Panc1 (cell line): Measurements from ENCODE around the gene PDZK1. TPM values are rescaled to one million over a fixed set of nuclear protein-coding genes. Genes with fewer than 3 reads are reported as not detected.
"Not testable (repeated sequence)": the region's sequence is repeated elsewhere in the genome, so short reads cannot be mapped to it uniquely, and the experiment has no call there.

ENCODE experiments used
- ATAC-seq: fragments of 200-7000 bp; cut with Tn5 transposase; 2 replicates; pipeline ENCODE4 v1.9.1; 2020; ENCODE audit warnings: mild to moderate bottlenecking, moderate library complexity
- BruUV-seq: library from RNA; stranded (reverse); fragments of 400-500 nt; replicated peaks from 2 replicates; lab custom pipeline; 2021; lab: Mats Ljungman, UMichigan
- CTCF ChIA-PET: fragments of 300-600 bp; sonication (Branson Sonifier 250); formaldehyde crosslinking; loops from one replicate; lab custom pipeline; 2022; ENCODE audit warnings: antibody characterized with exemption; lab: Charles Lee
- POLR2A ChIA-PET: fragments of 300-600 bp; sonication (Branson Sonifier 250); formaldehyde crosslinking; loops from one replicate; lab custom pipeline; 2022; ENCODE audit warnings: antibody characterized with exemption; lab: Charles Lee
- DNase-seq: peaks from one replicate; pipeline ENCODE4 v3.0.0-alpha.2; 2010; ENCODE audit warnings: low read depth, low spot score
- H3K27ac ChIP-seq: 2 replicates; pipeline ENCODE4 v1.5.1; 2011; ENCODE audit warnings: mild to moderate bottlenecking, low read length, inconsistent platforms
- H3K27me3 ChIP-seq: fragments of 200-500 bp; sonication (Bioruptor generic); 2 replicates; pipeline ENCODE4 v1.6.0; 2014; ENCODE audit warnings: low read length, inconsistent platforms; ENCODE audit not compliant: control insufficient read depth, insufficient read depth
- H3K36me3 ChIP-seq: fragments of 200-500 bp; sonication (Bioruptor generic); 2 replicates; pipeline ENCODE4 v1.5.1; 2014; ENCODE audit warnings: inconsistent platforms, mild to moderate bottlenecking, low read length, moderate library complexity; ENCODE audit not compliant: control insufficient read depth, insufficient read depth
- H3K4me1 ChIP-seq: 2 replicates; pipeline ENCODE4 v1.5.1; 2011; ENCODE audit warnings: inconsistent platforms, mild to moderate bottlenecking, low read length, moderate library complexity; ENCODE audit not compliant: control insufficient read depth, insufficient read depth
- H3K4me3 ChIP-seq, 2 experiments: 2 replicates each; pipeline ENCODE4 v1.5.1; 2011 to 2012; ENCODE audit warnings: low read depth in 2 of 2, low read length in 2 of 2, mild to moderate bottlenecking in 2 of 2, inconsistent platforms in 1 of 2, moderate library complexity in 1 of 2
- H3K9me3 ChIP-seq: fragments of 200-500 bp; sonication (Bioruptor generic); 2 replicates; pipeline ENCODE4 v1.5.1; 2014; ENCODE audit warnings: low read depth, mild to moderate bottlenecking, inconsistent platforms, low read length, moderate library complexity; ENCODE audit not compliant: control insufficient read depth, insufficient read depth
- POLR2AphosphoS5 ChIP-seq: IDR thresholded peaks from 2 replicates; pipeline ENCODE4 v1.6.1; 2012; ENCODE audit warnings: mild to moderate bottlenecking, low read depth, low read length, moderate library complexity
- SIN3A ChIP-seq: IDR thresholded peaks from 2 replicates; pipeline ENCODE4 v1.6.1; 2012; ENCODE audit warnings: low read depth, mild to moderate bottlenecking, low read length, moderate library complexity, borderline replicate concordance; ENCODE audit not compliant: insufficient read depth
- TCF7L2 ChIP-seq: IDR thresholded peaks from 2 replicates; pipeline ENCODE4 v1.6.1; 2011; ENCODE audit warnings: mild to moderate bottlenecking, low read depth, low read length, inconsistent platforms
- in situ Hi-C: cut with HindIII; loops from 2 replicates; pipeline ENCODE4 v1.10.0; 2016; ENCODE audit warnings: low sequenced_read_pairs, low pct_unique_long_range_greater_than_20kb
- intact Hi-C: fragments of 100-400 bp; cut with micrococcal nuclease; formaldehyde crosslinking; loops from one replicate; pipeline ENCODE4 v1.10.0; 2022; ENCODE audit not compliant: unreplicated experiment
- total RNA-seq: library from RNA; stranded (reverse); gene quantifications from one replicate; pipeline ENCODE4 v1.2.1, GENCODE V29; 2021; ENCODE audit not compliant: unreplicated experiment
- TF ChIP-seq, protein P1 (sequence below): fragments of 450-650 bp; IDR thresholded peaks from 2 replicates; pipeline ENCODE4 v1.5.1; 2017; ENCODE audit warnings: mild to moderate bottlenecking
- TF ChIP-seq, protein P2 (sequence below), 2 experiments: IDR thresholded peaks; 2 replicates each; pipeline ENCODE4 v1.6.1; 2011 to 2012; ENCODE audit warnings: low read depth in 2 of 2, control low read depth in 1 of 2, low read length in 1 of 2, mild to moderate bottlenecking in 1 of 2, moderate library complexity in 1 of 2; ENCODE audit not compliant: insufficient read depth in 1 of 2

PDZK1 gene
- total RNA-seq, 1 experiment from 2014 or later = 2.3 TPM

DNA sequence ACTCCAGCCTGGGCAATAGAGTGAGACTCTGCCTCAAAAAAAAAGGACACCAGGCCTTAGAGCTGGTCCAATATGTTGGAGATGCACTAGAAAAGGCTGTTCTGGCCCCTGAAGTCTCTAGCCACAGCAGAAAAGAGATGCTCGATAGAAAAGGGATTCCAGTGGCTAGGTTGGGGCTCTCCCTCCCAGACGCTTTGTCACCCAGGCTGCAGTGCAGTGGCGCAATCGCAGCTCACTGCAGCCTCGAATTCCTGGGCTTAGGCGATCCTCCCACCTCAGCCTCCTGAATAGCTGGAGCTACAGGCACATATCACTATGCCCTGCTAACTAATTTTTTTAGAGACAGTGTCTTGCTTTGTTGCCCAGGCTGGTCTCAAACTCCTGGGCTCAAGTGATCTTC lies 18.2 kb downstream of the PDZK1 start:
- DNase-seq (no peak), ATAC-seq (no peak)
- CTCF ChIA-PET = no interaction called here
- Histone ChIP-seq H3K4me1 (peaks cover 4% of the 10 kb centered on the region; the same call in 1 of the 2 replicates), H3K9me3 (no peaks in the 10 kb centered on the region), H3K4me3 (no peak overlapping the region), H3K27me3 (no peaks in the 10 kb centered on the region), H3K27ac (no peak overlapping the region), H3K36me3 (no peaks in the 10 kb centered on the region)
- TF ChIP-seq SIN3A (no peak), TCF7L2 (no peak), POLR2AphosphoS5 (no peak)
- TF ChIP-seq, protein P1, sequence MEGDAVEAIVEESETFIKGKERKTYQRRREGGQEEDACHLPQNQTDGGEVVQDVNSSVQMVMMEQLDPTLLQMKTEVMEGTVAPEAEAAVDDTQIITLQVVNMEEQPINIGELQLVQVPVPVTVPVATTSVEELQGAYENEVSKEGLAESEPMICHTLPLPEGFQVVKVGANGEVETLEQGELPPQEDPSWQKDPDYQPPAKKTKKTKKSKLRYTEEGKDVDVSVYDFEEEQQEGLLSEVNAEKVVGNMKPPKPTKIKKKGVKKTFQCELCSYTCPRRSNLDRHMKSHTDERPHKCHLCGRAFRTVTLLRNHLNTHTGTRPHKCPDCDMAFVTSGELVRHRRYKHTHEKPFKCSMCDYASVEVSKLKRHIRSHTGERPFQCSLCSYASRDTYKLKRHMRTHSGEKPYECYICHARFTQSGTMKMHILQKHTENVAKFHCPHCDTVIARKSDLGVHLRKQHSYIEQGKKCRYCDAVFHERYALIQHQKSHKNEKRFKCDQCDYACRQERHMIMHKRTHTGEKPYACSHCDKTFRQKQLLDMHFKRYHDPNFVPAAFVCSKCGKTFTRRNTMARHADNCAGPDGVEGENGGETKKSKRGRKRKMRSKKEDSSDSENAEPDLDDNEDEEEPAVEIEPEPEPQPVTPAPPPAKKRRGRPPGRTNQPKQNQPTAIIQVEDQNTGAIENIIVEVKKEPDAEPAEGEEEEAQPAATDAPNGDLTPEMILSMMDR = no peak
- TF ChIP-seq, protein P2, sequence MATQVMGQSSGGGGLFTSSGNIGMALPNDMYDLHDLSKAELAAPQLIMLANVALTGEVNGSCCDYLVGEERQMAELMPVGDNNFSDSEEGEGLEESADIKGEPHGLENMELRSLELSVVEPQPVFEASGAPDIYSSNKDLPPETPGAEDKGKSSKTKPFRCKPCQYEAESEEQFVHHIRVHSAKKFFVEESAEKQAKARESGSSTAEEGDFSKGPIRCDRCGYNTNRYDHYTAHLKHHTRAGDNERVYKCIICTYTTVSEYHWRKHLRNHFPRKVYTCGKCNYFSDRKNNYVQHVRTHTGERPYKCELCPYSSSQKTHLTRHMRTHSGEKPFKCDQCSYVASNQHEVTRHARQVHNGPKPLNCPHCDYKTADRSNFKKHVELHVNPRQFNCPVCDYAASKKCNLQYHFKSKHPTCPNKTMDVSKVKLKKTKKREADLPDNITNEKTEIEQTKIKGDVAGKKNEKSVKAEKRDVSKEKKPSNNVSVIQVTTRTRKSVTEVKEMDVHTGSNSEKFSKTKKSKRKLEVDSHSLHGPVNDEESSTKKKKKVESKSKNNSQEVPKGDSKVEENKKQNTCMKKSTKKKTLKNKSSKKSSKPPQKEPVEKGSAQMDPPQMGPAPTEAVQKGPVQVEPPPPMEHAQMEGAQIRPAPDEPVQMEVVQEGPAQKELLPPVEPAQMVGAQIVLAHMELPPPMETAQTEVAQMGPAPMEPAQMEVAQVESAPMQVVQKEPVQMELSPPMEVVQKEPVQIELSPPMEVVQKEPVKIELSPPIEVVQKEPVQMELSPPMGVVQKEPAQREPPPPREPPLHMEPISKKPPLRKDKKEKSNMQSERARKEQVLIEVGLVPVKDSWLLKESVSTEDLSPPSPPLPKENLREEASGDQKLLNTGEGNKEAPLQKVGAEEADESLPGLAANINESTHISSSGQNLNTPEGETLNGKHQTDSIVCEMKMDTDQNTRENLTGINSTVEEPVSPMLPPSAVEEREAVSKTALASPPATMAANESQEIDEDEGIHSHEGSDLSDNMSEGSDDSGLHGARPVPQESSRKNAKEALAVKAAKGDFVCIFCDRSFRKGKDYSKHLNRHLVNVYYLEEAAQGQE (IDR thresholded peaks at IDR 0.05; ENCODE audit: insufficient read depth in 1 of 2, low read depth in 2 of 2, low read length in 1 of 2) = no peak
- in situ Hi-C loops = no loop called here
- intact Hi-C loops = no loop called here
- POLR2A ChIA-PET = no interaction called here
- BruUV-seq = no TSS peak

DNA sequence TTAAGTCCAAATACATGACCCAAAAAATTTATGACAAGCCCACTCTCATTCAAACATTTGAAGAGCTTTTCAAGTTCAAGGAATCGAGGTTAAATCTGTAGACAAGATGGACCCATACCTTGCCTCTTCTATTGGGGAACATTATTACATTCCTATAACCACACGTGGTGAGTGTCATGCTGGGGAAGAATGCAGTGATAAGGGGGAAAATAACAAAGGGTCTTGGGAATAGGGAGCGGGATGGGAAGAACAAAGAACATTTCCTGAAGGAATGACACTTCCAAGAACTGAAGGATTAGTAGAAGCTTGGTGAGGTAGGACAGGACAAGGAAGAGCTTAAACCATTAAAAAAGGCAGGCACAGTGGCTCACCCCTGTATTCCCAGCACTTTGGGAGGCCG lies 18.8 kb downstream of the PDZK1 start:
- no peaks in the 10 kb centered on the region for H3K27me3 ChIP-seq
- ChIA-PET POLR2A (no interaction called here), CTCF (no interaction called here)
- H3K36me3 ChIP-seq = no peaks in the 10 kb centered on the region
- H3K9me3 ChIP-seq = no peaks in the 10 kb centered on the region
- TF ChIP-seq TCF7L2 (no peak), POLR2AphosphoS5 (no peak), SIN3A (no peak)
- TF ChIP-seq, protein P1 = no peak
- TF ChIP-seq, protein P2 (IDR thresholded peaks at IDR 0.05; ENCODE audit: insufficient read depth in 1 of 2, low read depth in 2 of 2, low read length in 1 of 2) = no peak
- intact Hi-C loops (no loop called here), in situ Hi-C loops (no loop called here)
- no peak for DNase-seq
- H3K4me3 ChIP-seq = no peak overlapping the region
- peaks cover 4% of the 10 kb centered on the region; the same call in 1 of the 2 replicates for H3K4me1 ChIP-seq
- BruUV-seq = no TSS peak
- no peak for ATAC-seq
- H3K27ac ChIP-seq = no peak overlapping the region

DNA sequence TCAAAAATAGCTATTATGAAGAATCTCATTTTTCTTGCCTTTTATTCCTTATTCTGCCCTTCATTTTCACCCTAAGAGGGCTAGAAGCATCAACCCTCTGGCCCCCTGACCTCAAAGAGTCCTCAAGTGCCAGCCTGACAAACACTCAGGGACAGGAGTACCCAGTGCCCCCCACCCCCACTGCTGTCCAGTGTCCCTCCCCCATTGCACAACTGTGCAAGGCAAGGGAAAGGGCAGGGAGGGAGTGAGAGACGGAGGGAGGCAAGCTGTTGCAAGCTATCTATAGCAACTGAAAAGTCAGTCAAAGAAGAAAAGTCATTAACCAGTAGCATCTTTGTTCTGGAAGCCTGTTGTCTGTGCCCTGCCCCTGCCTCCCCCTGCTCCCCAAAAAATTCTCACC lies 21.1 kb downstream of the PDZK1 start:
- intact Hi-C loops, ATAC-seq, POLR2A ChIA-PET, BruUV-seq, H3K36me3 ChIP-seq, DNase-seq, H3K27me3 ChIP-seq, CTCF ChIA-PET, H3K4me3 ChIP-seq, H3K27ac ChIP-seq, H3K9me3 ChIP-seq, H3K4me1 ChIP-seq, in situ Hi-C loops: not testable (repeated sequence)

DNA sequence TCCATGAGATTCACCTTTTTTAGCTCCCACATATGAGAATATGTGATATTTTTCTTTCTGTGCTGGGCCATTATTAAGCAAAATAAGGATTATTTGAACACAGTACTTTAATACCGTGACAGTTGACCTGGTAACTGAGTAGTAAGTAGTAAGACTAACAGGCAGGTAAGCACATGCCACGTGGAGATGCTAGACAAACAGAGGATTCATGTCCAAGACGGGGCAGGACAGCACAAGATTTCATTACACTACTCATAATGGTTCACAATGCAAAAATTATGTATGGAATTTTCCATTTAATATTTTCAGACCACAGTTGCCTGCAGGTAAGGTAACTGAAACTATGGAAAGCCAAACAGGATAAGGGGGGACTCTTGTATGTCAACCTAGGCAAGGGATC lies 22.3 kb downstream of the PDZK1 start:
- CTCF ChIA-PET, intact Hi-C loops, BruUV-seq, H3K4me3 ChIP-seq, in situ Hi-C loops, H3K4me1 ChIP-seq, DNase-seq, POLR2A ChIA-PET, H3K9me3 ChIP-seq, H3K27me3 ChIP-seq, H3K36me3 ChIP-seq, ATAC-seq, H3K27ac ChIP-seq: not testable (repeated sequence)
